IMR-90 (cell line): ENCODE results near the gene CTDP1. TPM values are rescaled to one million over a fixed set of nuclear protein-coding genes. Genes with fewer than 3 reads are reported as not detected.
A peak's percentile ranks its signal among the peaks of the same experiment; 100 is the strongest.

Experiments
- ATAC-seq: fragments of 200-7000 bp; cut with Tn5 transposase; 2 replicates; pipeline ENCODE4 v1.9.1; 2020; ENCODE audit warnings: low read depth, mild to moderate bottlenecking, moderate library complexity
- BruUV-seq: library from RNA; stranded (reverse); fragments of 400-500 nt; replicated peaks from 2 replicates; lab custom pipeline; 2021; lab: Mats Ljungman, UMichigan
- CTCF ChIA-PET: fragments of 300-600 bp; formaldehyde crosslinking; extraction: SDS; loops from one replicate; lab custom pipeline; 2021; ENCODE audit warnings: antibody characterized with exemption; lab: Yijun Ruan, JAX
- POLR2A ChIA-PET: fragments of 300-600 bp; sonication (Branson Sonifier 250); formaldehyde crosslinking; loops from one replicate; lab custom pipeline; 2022; ENCODE audit warnings: antibody characterized with exemption; ENCODE audit not compliant: unreplicated experiment; lab: Charles Lee
- DNase-seq: peaks from one replicate; pipeline ENCODE4 v3.0.0; 2013
- H2AFZ ChIP-seq: replicated peaks from 2 replicates; pipeline ENCODE3; 2013; ENCODE audit warnings: low read length, mild to moderate bottlenecking; ENCODE audit not compliant: poor library complexity
- H2AK5ac ChIP-seq: 2 replicates; pipeline ENCODE4 v1.6.1; 2013; ENCODE audit warnings: low read depth, low read length, inconsistent platforms
- H2AK9ac ChIP-seq: replicated peaks from 2 replicates; pipeline ENCODE3; 2013; ENCODE audit warnings: mild to moderate bottlenecking, low read depth, low read length, moderate library complexity; ENCODE audit not compliant: poor library complexity
- H2BK120ac ChIP-seq: 2 replicates; pipeline ENCODE4 v1.6.1; 2013; ENCODE audit warnings: low read depth, low read length, inconsistent platforms
- H2BK15ac ChIP-seq: 3 replicates; pipeline ENCODE4 v1.6.1; 2013; ENCODE audit warnings: low read depth, low read length, inconsistent platforms
- H2BK20ac ChIP-seq: 2 replicates; pipeline ENCODE4 v1.6.1; 2013; ENCODE audit warnings: low read depth, mild to moderate bottlenecking, inconsistent platforms, low read length, moderate library complexity
- H2BK5ac ChIP-seq: 2 replicates; pipeline ENCODE4 v1.6.1; 2013; ENCODE audit warnings: mild to moderate bottlenecking, low read depth, low read length, inconsistent platforms; ENCODE audit not compliant: poor library complexity, severe bottlenecking
- H3K14ac ChIP-seq: replicated peaks from 2 replicates; pipeline ENCODE4 v1.6.1; 2013; ENCODE audit warnings: low read depth, low read length, inconsistent platforms
- H3K18ac ChIP-seq: 2 replicates; pipeline ENCODE4 v1.6.1; 2013; ENCODE audit warnings: low read depth, low read length, control low read depth
- H3K23ac ChIP-seq: 2 replicates; pipeline ENCODE4 v1.6.1; 2013; ENCODE audit warnings: low read depth, low read length, inconsistent platforms
- H3K27ac ChIP-seq: 2 replicates; pipeline ENCODE4 v1.5.1; 2013; ENCODE audit warnings: mild to moderate bottlenecking, control low read depth, low read length; ENCODE audit not compliant: insufficient read depth
- H3K27me3 ChIP-seq: 2 replicates; pipeline ENCODE4 v1.6.1; 2013; ENCODE audit warnings: low read length; ENCODE audit not compliant: control insufficient read depth, insufficient read depth
- H3K36me3 ChIP-seq: 2 replicates; pipeline ENCODE4 v1.6.1; 2013; ENCODE audit warnings: low read length, mixed read lengths; ENCODE audit not compliant: control insufficient read depth, insufficient read depth
- H3K4ac ChIP-seq: 2 replicates; pipeline ENCODE4 v1.6.1; 2013; ENCODE audit warnings: low read depth, low read length, inconsistent platforms
- H3K4me1 ChIP-seq: 2 replicates; pipeline ENCODE4 v1.6.1; 2013; ENCODE audit warnings: low read length, mixed read lengths; ENCODE audit not compliant: control insufficient read depth, insufficient read depth
- H3K4me2 ChIP-seq: 2 replicates; pipeline ENCODE4 v1.6.1; 2013; ENCODE audit warnings: low read depth, mild to moderate bottlenecking, control low read depth, low read length, moderate library complexity
- H3K4me3 ChIP-seq: 2 replicates; pipeline ENCODE4 v1.5.1; 2013; ENCODE audit warnings: low read depth, mild to moderate bottlenecking, control low read depth, low read length, moderate library complexity; ENCODE audit not compliant: insufficient read depth
- H3K56ac ChIP-seq: 2 replicates; pipeline ENCODE4 v1.6.1; 2013; ENCODE audit warnings: low read length, inconsistent platforms; ENCODE audit not compliant: insufficient read depth; ENCODE audit errors: extremely low read depth
- H3K79me1 ChIP-seq, 2 experiments: 2 replicates each; pipeline ENCODE4 v1.6.1; 2013; ENCODE audit warnings: low read length in 2 of 2, inconsistent platforms in 1 of 2, low read depth in 1 of 2
- H3K9ac ChIP-seq: 2 replicates; pipeline ENCODE4 v1.6.1; 2013; ENCODE audit warnings: low read depth, low read length, control low read depth
- H3K9me1 ChIP-seq: 2 replicates; pipeline ENCODE4 v1.6.1; 2013; ENCODE audit warnings: low read length, inconsistent platforms; ENCODE audit not compliant: insufficient read depth
- H3K9me3 ChIP-seq: 2 replicates; pipeline ENCODE4 v1.6.1; 2013; ENCODE audit warnings: low read length; ENCODE audit not compliant: control insufficient read depth, insufficient read depth
- H4K20me1 ChIP-seq: 2 replicates; pipeline ENCODE4 v1.6.1; 2013; ENCODE audit warnings: low read length, inconsistent platforms; ENCODE audit not compliant: insufficient read depth
- H4K5ac ChIP-seq: 2 replicates; pipeline ENCODE4 v1.6.1; 2013; ENCODE audit warnings: mild to moderate bottlenecking, low read depth, low read length, control low read depth
- H4K8ac ChIP-seq, 2 experiments: 2 replicates each; pipeline ENCODE4 v1.6.1; 2013; ENCODE audit warnings: low read depth in 2 of 2, low read length in 2 of 2, control low read depth in 1 of 2, inconsistent platforms in 1 of 2
- H4K91ac ChIP-seq: 2 replicates; pipeline ENCODE4 v1.6.1; 2013; ENCODE audit warnings: low read depth, low read length, inconsistent platforms; ENCODE audit not compliant: insufficient read depth
- BHLHE40 ChIP-seq: fragments of 150-350 bp; IDR thresholded peaks from 2 replicates; pipeline ENCODE4 v1.6.1; 2016; ENCODE audit warnings: mild to moderate bottlenecking, low read depth, low read length
- CEBPB ChIP-seq: IDR thresholded peaks from 2 replicates; pipeline ENCODE4 v1.6.1; 2012; ENCODE audit warnings: low read depth, low read length, improper control_type of control experiment
- CHD1 ChIP-seq: IDR thresholded peaks from 2 replicates; pipeline ENCODE4 v1.6.1; 2012; ENCODE audit warnings: low read depth, low read length, improper control_type of control experiment
- CTCF ChIP-seq: conservative IDR thresholded peaks from 2 replicates; pipeline ENCODE4 v1.5.1; 2012; ENCODE audit warnings: mild to moderate bottlenecking, low read depth, low read length, improper control_type of control experiment
- ELK1 ChIP-seq: fragments of 150-350 bp; IDR thresholded peaks from 2 replicates; pipeline ENCODE4 v1.6.1; 2016; ENCODE audit warnings: low read depth, mild to moderate bottlenecking, low read length, moderate library complexity, borderline replicate concordance
- FOS ChIP-seq: fragments of 150-350 bp; IDR thresholded peaks from 2 replicates; pipeline ENCODE4 v1.6.1; 2016; ENCODE audit warnings: low read depth, low read length
- MAFK ChIP-seq: IDR thresholded peaks from 2 replicates; pipeline ENCODE4 v1.6.1; 2012; ENCODE audit warnings: low read depth, low read length, improper control_type of control experiment
- MAZ ChIP-seq: IDR thresholded peaks from 2 replicates; pipeline ENCODE4 v1.6.1; 2012; ENCODE audit warnings: low read depth, mild to moderate bottlenecking, low read length, improper control_type of control experiment, moderate library complexity, borderline replicate concordance
- MXI1 ChIP-seq: IDR thresholded peaks from 2 replicates; pipeline ENCODE4 v1.6.1; 2012; ENCODE audit warnings: low read depth, mild to moderate bottlenecking, low read length, moderate library complexity, borderline replicate concordance
- RAD21 ChIP-seq: IDR thresholded peaks from 2 replicates; pipeline ENCODE4 v1.6.1; 2012; ENCODE audit warnings: low read length, improper control_type of control experiment
- RCOR1 ChIP-seq: IDR thresholded peaks from 2 replicates; pipeline ENCODE4 v1.6.1; 2012; ENCODE audit warnings: mild to moderate bottlenecking, low read length, improper control_type of control experiment; ENCODE audit not compliant: insufficient replicate concordance
- SMC3 ChIP-seq: fragments of 150-350 bp; IDR thresholded peaks from 2 replicates; pipeline ENCODE4 v1.6.1; 2016; ENCODE audit warnings: low read depth, mild to moderate bottlenecking, antibody characterized with exemption, low read length, moderate library complexity
- WGBS, 2 experiments: methylation state at CpG; one replicate each; pipeline versions ENCODE4 v1.1.5 to v1.1.7; 2013; ENCODE audit warnings: missing lambda C conversion rate in 2 of 2; ENCODE audit not compliant: insufficient read length in 1 of 2; ENCODE audit errors: extremely low coverage in 2 of 2; 5-methylcytosine and 5-hydroxymethylcytosine counted together
- dilution Hi-C: fragments of 300-500 bp; cut with HindIII; formaldehyde crosslinking; loops from one replicate; pipeline ENCODE4 v1.14.3; 2018; ENCODE audit warnings: low sequenced_read_pairs; ENCODE audit not compliant: unreplicated experiment
- in situ Hi-C: fragments of 300-500 bp; cut with MboI; formaldehyde crosslinking; loops from 3 replicates; pipeline ENCODE4 v1.14.3; 2019; ENCODE audit warnings: low sequenced_read_pairs, inconsistent platforms, mixed read lengths
- intact Hi-C: fragments of 100-400 bp; cut with micrococcal nuclease; formaldehyde crosslinking; loops from 2 replicates; pipeline ENCODE4 v1.10.0; 2022
- polyA plus RNA-seq, 3 experiments: library from polyadenylated mRNA; depleted of rRNA; stranded (reverse); fragments of >200 nt; gene quantifications; 2 replicates each; pipeline ENCODE4 v1.2.3, GENCODE V29; 2012; ENCODE audit warnings: low replicate concordance in 1 of 3
- total RNA-seq: library from RNA; depleted of rRNA; stranded (reverse); fragments of >200 nt; gene quantifications from 2 replicates; pipeline ENCODE4 v1.2.3, GENCODE V29; 2012

The CTDP1 gene
- total and polyA plus RNA-seq, 2 of the 4 experiments (the other 2 are of a cell fraction): 13.4 to 17.6 TPM

- dilution Hi-C loops (no loop called here), in situ Hi-C loops (no loop called here), intact Hi-C loops (no loop called here)
- peaks cover 3% of the 10 kb centered on the region; the same call in 1 of the 2 replicates for H3K4me1 ChIP-seq
- no peak overlapping the region for H2BK15ac ChIP-seq
- H3K4me3 ChIP-seq: no peak overlapping the region
- no CpG with 5 or more reads among the region's 1 CpG for WGBS, 2 experiments
- no peak overlapping the region for H3K14ac ChIP-seq
- BruUV-seq: no TSS peak
- no peak overlapping the region for H3K56ac ChIP-seq
- H2AFZ ChIP-seq: no peak overlapping the region
- no peaks in the 10 kb centered on the region for H4K20me1 ChIP-seq
- H3K9ac ChIP-seq: no peak overlapping the region
- no peak overlapping the region for H2BK120ac ChIP-seq
- CTCF ChIA-PET: no interaction called here
- H3K23ac ChIP-seq: no peak overlapping the region
- H3K27ac ChIP-seq: no peak overlapping the region
- H3K9me3 ChIP-seq: peaks cover 2% of the 10 kb centered on the region; the same call in 1 of the 2 replicates
- H3K18ac ChIP-seq: no peak overlapping the region
- H3K27me3 ChIP-seq: no peaks in the 10 kb centered on the region
- peaks cover 4% of the 10 kb centered on the region; the same call in 1 of the 2 replicates for H3K36me3 ChIP-seq
- H3K79me1 ChIP-seq: no peaks in the 10 kb centered on the region
- no peak overlapping the region for H3K4me2 ChIP-seq
- ATAC-seq: no peak
- TF ChIP-seq CEBPB: no peak
- no peak for TF ChIP-seq SMC3
- no peak for TF ChIP-seq MAZ
- no peak for TF ChIP-seq MAFK
- TF ChIP-seq BHLHE40: no peak
- TF ChIP-seq ELK1: no peak
- no peak for TF ChIP-seq RAD21
- TF ChIP-seq FOS: no peak
- TF ChIP-seq MXI1: no peak
- TF ChIP-seq RCOR1: no peak
- no peak for TF ChIP-seq CTCF
- TF ChIP-seq CHD1: no peak
- no peak overlapping the region for H4K5ac ChIP-seq
- no peak overlapping the region for H4K91ac ChIP-seq
- H2AK9ac ChIP-seq: peak overlapping the region; percentile 50
- no peaks in the 10 kb centered on the region for H3K9me1 ChIP-seq
- DNase-seq: no peak
- no peak overlapping the region for H2BK20ac ChIP-seq
- POLR2A ChIA-PET: no interaction called here
- H2BK5ac ChIP-seq: no peak overlapping the region
- H4K8ac ChIP-seq: no peak overlapping the region
- no peak overlapping the region for H3K4ac ChIP-seq
- H2AK5ac ChIP-seq: no peak overlapping the region
Measured at GRCh38 chr18:79760881-79761280, 81.3 kb downstream of the CTDP1 start.
